ENCODE data around the gene METAP1. TPM values are rescaled to one million over a fixed set of nuclear protein-coding genes. Genes with fewer than 3 reads are reported as not detected.

Gene METAP1
- total and polyA plus RNA-seq, 2 of the 8 experiments (the other 6 are each of a cell fraction or from before 2014, with no cell fraction given), result 50.6 to 85.2 TPM

- no peak for TF ChIP-seq USF2 (IDR thresholded peaks at IDR 0.05; ENCODE audit: low read length)
- TF ChIP-seq SIRT6 (IDR thresholded peaks at IDR 0.05; ENCODE audit: low read length), result no peak
These were observed 18.8 kb upstream of the METAP1 start (continued) for GRCh38 chr4:98976716-98977115.
